GM23338 (cell line): ENCODE results near the gene BTRC. TPM values are rescaled to one million over a fixed set of nuclear protein-coding genes. Genes with fewer than 3 reads are reported as not detected.

ENCODE experiments used
- ATAC-seq: fragments of 200-7000 bp; cut with Tn5 transposase; 3 replicates; pipeline ENCODE4 v1.9.1; 2020
- DNase-seq: peaks from one replicate; pipeline ENCODE4 v3.0.0-alpha.2; 2015; ENCODE audit warnings: low spot score
- H2AFZ ChIP-seq: fragments of 200-600 bp; sonication (generic); 2 replicates; pipeline ENCODE4 v1.8.0; 2016; ENCODE audit warnings: antibody characterized with exemption, mild to moderate bottlenecking, moderate library complexity
- H3F3A ChIP-seq: fragments of 200-600 bp; sonication (generic); replicated peaks from 2 replicates; pipeline ENCODE4 v1.8.0; 2017; ENCODE audit warnings: antibody characterized with exemption, mixed run types, low read depth
- H3K27ac ChIP-seq: fragments of 200-600 bp; sonication (generic); 2 replicates; pipeline ENCODE4 v1.6.1; 2016; ENCODE audit warnings: low read depth
- H3K27me3 ChIP-seq: fragments of 200-600 bp; sonication (generic); 2 replicates; pipeline ENCODE4 v1.8.0; 2016; ENCODE audit warnings: mild to moderate bottlenecking, mixed run types, moderate library complexity; ENCODE audit not compliant: insufficient read depth
- H3K36me3 ChIP-seq: fragments of 200-600 bp; sonication (generic); 2 replicates; pipeline ENCODE4 v1.8.0; 2016; ENCODE audit warnings: mild to moderate bottlenecking; ENCODE audit not compliant: insufficient read depth
- H3K4me1 ChIP-seq: fragments of 200-600 bp; sonication (generic); 2 replicates; pipeline ENCODE4 v1.8.0; 2016; ENCODE audit warnings: mild to moderate bottlenecking, moderate library complexity; ENCODE audit not compliant: insufficient read depth
- H3K4me2 ChIP-seq: fragments of 200-600 bp; sonication (generic); 2 replicates; pipeline ENCODE4 v1.7.1; 2017; ENCODE audit warnings: mixed run types
- H3K4me3 ChIP-seq: fragments of 200-600 bp; sonication (generic); 2 replicates; pipeline ENCODE4 v1.6.1; 2016; ENCODE audit warnings: mixed run types
- H3K79me2 ChIP-seq: fragments of 200-600 bp; sonication (generic); replicated peaks from 2 replicates; pipeline ENCODE4 v1.8.0; 2017; ENCODE audit warnings: mild to moderate bottlenecking; ENCODE audit not compliant: insufficient read depth
- H3K9me2 ChIP-seq: fragments of 200-600 bp; sonication (generic); 2 replicates; pipeline ENCODE4 v1.8.0; 2017; ENCODE audit not compliant: insufficient read depth
- H4K20me1 ChIP-seq: fragments of 200-600 bp; sonication (generic); replicated peaks from 2 replicates; pipeline ENCODE4 v1.8.0; 2017; ENCODE audit warnings: mild to moderate bottlenecking; ENCODE audit not compliant: insufficient read depth
- H3K27ac Mint-ChIP-seq: 2 replicates; pipeline ENCODE4 v1.8.0; 2020; ENCODE audit warnings: inconsistent platforms, mild to moderate bottlenecking, moderate library complexity, mixed read lengths
- H3K27me3 Mint-ChIP-seq: 3 replicates; pipeline ENCODE4 v1.8.0; 2022; ENCODE audit warnings: low read depth, mild to moderate bottlenecking, moderate library complexity, mixed read lengths, inconsistent platforms; ENCODE audit not compliant: insufficient read depth, poor library complexity
- H3K36me3 Mint-ChIP-seq: 3 replicates; pipeline ENCODE4 v1.8.0; 2021; ENCODE audit warnings: low read depth, mild to moderate bottlenecking, inconsistent platforms, moderate library complexity, mixed read lengths
- H3K4me1 Mint-ChIP-seq: 3 replicates; pipeline ENCODE4 v1.8.0; 2020; ENCODE audit warnings: mild to moderate bottlenecking, inconsistent platforms, mixed read lengths
- H3K4me3 Mint-ChIP-seq: 3 replicates; pipeline ENCODE4 v1.8.0; 2021; ENCODE audit warnings: moderate library complexity, mild to moderate bottlenecking, inconsistent platforms, mixed read lengths
- H3K9me3 Mint-ChIP-seq: 3 replicates; pipeline ENCODE4 v1.8.0; 2020; ENCODE audit warnings: moderate library complexity, mild to moderate bottlenecking, inconsistent platforms, mixed read lengths
- CREB1 ChIP-seq: fragments of 250-450 bp; sonication (Bioruptor Pico); IDR thresholded peaks from 2 replicates; pipeline ENCODE4 v1.5.0; 2020; ENCODE audit warnings: low read depth, mild to moderate bottlenecking, moderate library complexity
- EZH2 ChIP-seq: fragments of 200-600 bp; sonication (generic); IDR thresholded peaks from one replicate; pipeline ENCODE4 v1.8.0; 2017; ENCODE audit warnings: antibody characterized with exemption, mild to moderate bottlenecking, low read depth; ENCODE audit not compliant: unreplicated experiment
- EZH2phosphoT487 ChIP-seq: fragments of 200-600 bp; sonication (generic); IDR thresholded peaks from one replicate; pipeline ENCODE4 v1.8.1; 2018; ENCODE audit warnings: antibody characterized with exemption; ENCODE audit not compliant: unreplicated experiment
- JUNB ChIP-seq: IDR thresholded peaks from one replicate; pipeline ENCODE4 v1.6.1; 2016; ENCODE audit warnings: antibody characterized with exemption; ENCODE audit not compliant: unreplicated experiment
- NANOG ChIP-seq: IDR thresholded peaks from 2 replicates; pipeline ENCODE4 v1.6.1; 2016; ENCODE audit warnings: antibody characterized with exemption, borderline replicate concordance
- POLR2AphosphoS5 ChIP-seq: IDR thresholded peaks from 2 replicates; pipeline ENCODE4 v1.6.1; 2016; ENCODE audit warnings: antibody characterized with exemption, low read depth
- STAT1 ChIP-seq: IDR thresholded peaks from one replicate; pipeline ENCODE4 v1.6.1; 2016; ENCODE audit warnings: antibody characterized with exemption; ENCODE audit not compliant: unreplicated experiment
- ZNF114 ChIP-seq: fragments of 250-450 bp; sonication (Bioruptor Pico); IDR thresholded peaks from 2 replicates; pipeline ENCODE4 v1.5.0; 2020; ENCODE audit warnings: mild to moderate bottlenecking, moderate library complexity
- ZNF331 ChIP-seq: fragments of 250-450 bp; sonication (Bioruptor Pico); IDR thresholded peaks from 2 replicates; pipeline ENCODE4 v1.5.0; 2020; ENCODE audit warnings: low read depth, mild to moderate bottlenecking, moderate library complexity
- polyA plus RNA-seq: library from polyadenylated mRNA; unstranded; fragments of >200 nt; fragmentation: Nextera tagmentation; extraction: Ambion mirVana; gene quantifications from 2 replicates; pipeline ENCODE4 v1.2.1, GENCODE V29; 2016
- total RNA-seq: library from RNA; depleted of rRNA; stranded (reverse); fragments of >200 nt; shearing (Covaris generic); gene quantifications from 2 replicates; pipeline ENCODE4 v1.2.3, GENCODE V29; 2014
- TF ChIP-seq, protein P1 (sequence below): IDR thresholded peaks from 2 replicates; pipeline ENCODE4 v1.6.1; 2016; ENCODE audit warnings: antibody characterized with exemption
- TF ChIP-seq, protein P2 (sequence below): IDR thresholded peaks from one replicate; pipeline ENCODE4 v1.6.1; 2018; ENCODE audit warnings: antibody characterized with exemption; ENCODE audit not compliant: unreplicated experiment
- TF ChIP-seq, protein P3 (sequence below): fragments of 250-450 bp; sonication (Bioruptor Pico); IDR thresholded peaks from 2 replicates; pipeline ENCODE4 v1.5.0; 2020; ENCODE audit warnings: mild to moderate bottlenecking, moderate library complexity
- TF ChIP-seq, protein P4 (sequence below), 2 experiments: fragments of 200-600 bp in 1 of 2; sonication (generic) in 1 of 2; conservative IDR thresholded peaks; 2 replicates each; pipeline versions ENCODE4 v1.5.1 to v1.6.1; 2016 to 2017; ENCODE audit warnings: antibody characterized with exemption in 2 of 2, low read depth in 2 of 2, mild to moderate bottlenecking in 2 of 2, moderate library complexity in 1 of 2

The BTRC gene
- total and polyA plus RNA-seq, 2 experiments from 2014 or later: 10.0 to 17.5 TPM

DNA sequence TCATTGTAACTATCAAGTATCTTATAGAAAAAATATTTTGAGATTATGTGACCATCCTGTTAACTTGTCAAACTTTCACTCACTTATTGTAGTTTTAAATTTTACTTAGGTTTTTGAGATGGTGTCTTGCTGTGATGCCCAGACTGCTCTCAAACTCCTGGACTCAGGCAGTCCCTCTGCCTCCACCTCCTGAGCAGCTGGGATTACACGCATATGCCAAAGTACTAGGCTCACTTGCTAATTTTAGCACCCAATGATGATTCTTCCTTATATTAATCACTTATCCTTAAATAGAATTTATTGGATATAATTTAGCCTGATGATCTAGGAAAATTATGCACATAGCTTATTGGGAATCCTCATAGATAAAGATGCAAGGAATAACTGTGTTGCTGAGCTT, 104.9 kb downstream of the BTRC start:
- Mint-ChIP-seq H3K9me3 (no peaks in the 10 kb centered on the region), H3K27me3 (no peaks in the 10 kb centered on the region), H3K27ac (no peak overlapping the region), H3K36me3 (no peaks in the 10 kb centered on the region), H3K4me3 (no peak overlapping the region), H3K4me1 (no peaks in the 10 kb centered on the region)
- Histone ChIP-seq H3F3A (no peaks in the 10 kb centered on the region), H3K4me1 (0 out of 2 replicates have a peak, but pooled peaks cover 6% of the 10 kb centered on the region), H3K36me3 (no peaks in the 10 kb centered on the region), H3K9me2 (no peaks in the 10 kb centered on the region), H3K4me3 (no peak overlapping the region), H4K20me1 (no peaks in the 10 kb centered on the region), H3K79me2 (no peaks in the 10 kb centered on the region), H3K27ac (no peak overlapping the region), H2AFZ (no peak overlapping the region), H3K27me3 (no peaks in the 10 kb centered on the region), H3K4me2 (no peak overlapping the region)
- TF ChIP-seq EZH2phosphoT487 (no peak), EZH2 (no peak), STAT1 (no peak), NANOG (no peak), ZNF331 (CRISPR knock-in tag) (no peak), JUNB (no peak), POLR2AphosphoS5 (no peak), CREB1 (CRISPR knock-in tag) (no peak), ZNF114 (CRISPR knock-in tag) (no peak)
- TF ChIP-seq, protein P1, sequence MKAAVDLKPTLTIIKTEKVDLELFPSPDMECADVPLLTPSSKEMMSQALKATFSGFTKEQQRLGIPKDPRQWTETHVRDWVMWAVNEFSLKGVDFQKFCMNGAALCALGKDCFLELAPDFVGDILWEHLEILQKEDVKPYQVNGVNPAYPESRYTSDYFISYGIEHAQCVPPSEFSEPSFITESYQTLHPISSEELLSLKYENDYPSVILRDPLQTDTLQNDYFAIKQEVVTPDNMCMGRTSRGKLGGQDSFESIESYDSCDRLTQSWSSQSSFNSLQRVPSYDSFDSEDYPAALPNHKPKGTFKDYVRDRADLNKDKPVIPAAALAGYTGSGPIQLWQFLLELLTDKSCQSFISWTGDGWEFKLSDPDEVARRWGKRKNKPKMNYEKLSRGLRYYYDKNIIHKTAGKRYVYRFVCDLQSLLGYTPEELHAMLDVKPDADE: no peak
- TF ChIP-seq, protein P2, sequence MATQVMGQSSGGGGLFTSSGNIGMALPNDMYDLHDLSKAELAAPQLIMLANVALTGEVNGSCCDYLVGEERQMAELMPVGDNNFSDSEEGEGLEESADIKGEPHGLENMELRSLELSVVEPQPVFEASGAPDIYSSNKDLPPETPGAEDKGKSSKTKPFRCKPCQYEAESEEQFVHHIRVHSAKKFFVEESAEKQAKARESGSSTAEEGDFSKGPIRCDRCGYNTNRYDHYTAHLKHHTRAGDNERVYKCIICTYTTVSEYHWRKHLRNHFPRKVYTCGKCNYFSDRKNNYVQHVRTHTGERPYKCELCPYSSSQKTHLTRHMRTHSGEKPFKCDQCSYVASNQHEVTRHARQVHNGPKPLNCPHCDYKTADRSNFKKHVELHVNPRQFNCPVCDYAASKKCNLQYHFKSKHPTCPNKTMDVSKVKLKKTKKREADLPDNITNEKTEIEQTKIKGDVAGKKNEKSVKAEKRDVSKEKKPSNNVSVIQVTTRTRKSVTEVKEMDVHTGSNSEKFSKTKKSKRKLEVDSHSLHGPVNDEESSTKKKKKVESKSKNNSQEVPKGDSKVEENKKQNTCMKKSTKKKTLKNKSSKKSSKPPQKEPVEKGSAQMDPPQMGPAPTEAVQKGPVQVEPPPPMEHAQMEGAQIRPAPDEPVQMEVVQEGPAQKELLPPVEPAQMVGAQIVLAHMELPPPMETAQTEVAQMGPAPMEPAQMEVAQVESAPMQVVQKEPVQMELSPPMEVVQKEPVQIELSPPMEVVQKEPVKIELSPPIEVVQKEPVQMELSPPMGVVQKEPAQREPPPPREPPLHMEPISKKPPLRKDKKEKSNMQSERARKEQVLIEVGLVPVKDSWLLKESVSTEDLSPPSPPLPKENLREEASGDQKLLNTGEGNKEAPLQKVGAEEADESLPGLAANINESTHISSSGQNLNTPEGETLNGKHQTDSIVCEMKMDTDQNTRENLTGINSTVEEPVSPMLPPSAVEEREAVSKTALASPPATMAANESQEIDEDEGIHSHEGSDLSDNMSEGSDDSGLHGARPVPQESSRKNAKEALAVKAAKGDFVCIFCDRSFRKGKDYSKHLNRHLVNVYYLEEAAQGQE: no peak
- TF ChIP-seq, protein P3, sequence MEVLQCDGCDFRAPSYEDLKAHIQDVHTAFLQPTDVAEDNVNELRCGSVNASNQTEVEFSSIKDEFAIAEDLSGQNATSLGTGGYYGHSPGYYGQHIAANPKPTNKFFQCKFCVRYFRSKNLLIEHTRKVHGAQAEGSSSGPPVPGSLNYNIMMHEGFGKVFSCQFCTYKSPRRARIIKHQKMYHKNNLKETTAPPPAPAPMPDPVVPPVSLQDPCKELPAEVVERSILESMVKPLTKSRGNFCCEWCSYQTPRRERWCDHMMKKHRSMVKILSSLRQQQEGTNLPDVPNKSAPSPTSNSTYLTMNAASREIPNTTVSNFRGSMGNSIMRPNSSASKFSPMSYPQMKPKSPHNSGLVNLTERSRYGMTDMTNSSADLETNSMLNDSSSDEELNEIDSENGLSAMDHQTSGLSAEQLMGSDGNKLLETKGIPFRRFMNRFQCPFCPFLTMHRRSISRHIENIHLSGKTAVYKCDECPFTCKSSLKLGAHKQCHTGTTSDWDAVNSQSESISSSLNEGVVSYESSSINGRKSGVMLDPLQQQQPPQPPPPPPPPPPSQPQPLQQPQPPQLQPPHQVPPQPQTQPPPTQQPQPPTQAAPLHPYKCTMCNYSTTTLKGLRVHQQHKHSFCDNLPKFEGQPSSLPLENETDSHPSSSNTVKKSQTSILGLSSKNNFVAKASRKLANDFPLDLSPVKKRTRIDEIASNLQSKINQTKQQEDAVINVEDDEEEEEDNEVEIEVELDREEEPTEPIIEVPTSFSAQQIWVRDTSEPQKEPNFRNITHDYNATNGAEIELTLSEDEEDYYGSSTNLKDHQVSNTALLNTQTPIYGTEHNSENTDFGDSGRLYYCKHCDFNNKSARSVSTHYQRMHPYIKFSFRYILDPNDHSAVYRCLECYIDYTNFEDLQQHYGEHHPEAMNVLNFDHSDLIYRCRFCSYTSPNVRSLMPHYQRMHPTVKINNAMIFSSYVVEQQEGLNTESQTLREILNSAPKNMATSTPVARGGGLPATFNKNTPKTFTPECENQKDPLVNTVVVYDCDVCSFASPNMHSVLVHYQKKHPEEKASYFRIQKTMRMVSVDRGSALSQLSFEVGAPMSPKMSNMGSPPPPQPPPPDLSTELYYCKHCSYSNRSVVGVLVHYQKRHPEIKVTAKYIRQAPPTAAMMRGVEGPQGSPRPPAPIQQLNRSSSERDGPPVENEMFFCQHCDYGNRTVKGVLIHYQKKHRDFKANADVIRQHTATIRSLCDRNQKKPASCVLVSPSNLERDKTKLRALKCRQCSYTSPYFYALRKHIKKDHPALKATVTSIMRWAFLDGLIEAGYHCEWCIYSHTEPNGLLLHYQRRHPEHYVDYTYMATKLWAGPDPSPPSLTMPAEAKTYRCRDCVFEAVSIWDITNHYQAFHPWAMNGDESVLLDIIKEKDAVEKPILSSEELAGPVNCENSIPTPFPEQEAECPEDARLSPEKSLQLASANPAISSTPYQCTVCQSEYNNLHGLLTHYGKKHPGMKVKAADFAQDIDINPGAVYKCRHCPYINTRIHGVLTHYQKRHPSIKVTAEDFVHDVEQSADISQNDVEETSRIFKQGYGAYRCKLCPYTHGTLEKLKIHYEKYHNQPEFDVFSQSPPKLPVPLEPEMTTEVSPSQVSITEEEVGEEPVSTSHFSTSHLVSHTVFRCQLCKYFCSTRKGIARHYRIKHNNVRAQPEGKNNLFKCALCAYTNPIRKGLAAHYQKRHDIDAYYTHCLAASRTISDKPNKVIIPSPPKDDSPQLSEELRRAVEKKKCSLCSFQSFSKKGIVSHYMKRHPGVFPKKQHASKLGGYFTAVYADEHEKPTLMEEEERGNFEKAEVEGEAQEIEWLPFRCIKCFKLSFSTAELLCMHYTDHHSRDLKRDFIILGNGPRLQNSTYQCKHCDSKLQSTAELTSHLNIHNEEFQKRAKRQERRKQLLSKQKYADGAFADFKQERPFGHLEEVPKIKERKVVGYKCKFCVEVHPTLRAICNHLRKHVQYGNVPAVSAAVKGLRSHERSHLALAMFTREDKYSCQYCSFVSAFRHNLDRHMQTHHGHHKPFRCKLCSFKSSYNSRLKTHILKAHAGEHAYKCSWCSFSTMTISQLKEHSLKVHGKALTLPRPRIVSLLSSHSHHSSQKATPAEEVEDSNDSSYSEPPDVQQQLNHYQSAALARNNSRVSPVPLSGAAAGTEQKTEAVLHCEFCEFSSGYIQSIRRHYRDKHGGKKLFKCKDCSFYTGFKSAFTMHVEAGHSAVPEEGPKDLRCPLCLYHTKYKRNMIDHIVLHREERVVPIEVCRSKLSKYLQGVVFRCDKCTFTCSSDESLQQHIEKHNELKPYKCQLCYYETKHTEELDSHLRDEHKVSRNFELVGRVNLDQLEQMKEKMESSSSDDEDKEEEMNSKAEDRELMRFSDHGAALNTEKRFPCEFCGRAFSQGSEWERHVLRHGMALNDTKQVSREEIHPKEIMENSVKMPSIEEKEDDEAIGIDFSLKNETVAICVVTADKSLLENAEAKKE (CRISPR knock-in tag): no peak
- TF ChIP-seq, protein P4, sequence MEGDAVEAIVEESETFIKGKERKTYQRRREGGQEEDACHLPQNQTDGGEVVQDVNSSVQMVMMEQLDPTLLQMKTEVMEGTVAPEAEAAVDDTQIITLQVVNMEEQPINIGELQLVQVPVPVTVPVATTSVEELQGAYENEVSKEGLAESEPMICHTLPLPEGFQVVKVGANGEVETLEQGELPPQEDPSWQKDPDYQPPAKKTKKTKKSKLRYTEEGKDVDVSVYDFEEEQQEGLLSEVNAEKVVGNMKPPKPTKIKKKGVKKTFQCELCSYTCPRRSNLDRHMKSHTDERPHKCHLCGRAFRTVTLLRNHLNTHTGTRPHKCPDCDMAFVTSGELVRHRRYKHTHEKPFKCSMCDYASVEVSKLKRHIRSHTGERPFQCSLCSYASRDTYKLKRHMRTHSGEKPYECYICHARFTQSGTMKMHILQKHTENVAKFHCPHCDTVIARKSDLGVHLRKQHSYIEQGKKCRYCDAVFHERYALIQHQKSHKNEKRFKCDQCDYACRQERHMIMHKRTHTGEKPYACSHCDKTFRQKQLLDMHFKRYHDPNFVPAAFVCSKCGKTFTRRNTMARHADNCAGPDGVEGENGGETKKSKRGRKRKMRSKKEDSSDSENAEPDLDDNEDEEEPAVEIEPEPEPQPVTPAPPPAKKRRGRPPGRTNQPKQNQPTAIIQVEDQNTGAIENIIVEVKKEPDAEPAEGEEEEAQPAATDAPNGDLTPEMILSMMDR (conservative IDR thresholded peaks at IDR 0.05; ENCODE audit: low read depth in 2 of 2): no peak
- DNase-seq (no peak), ATAC-seq (no peak)
